ENCODE data around the gene SLC36A2.

Gene SLC36A2

DNA sequence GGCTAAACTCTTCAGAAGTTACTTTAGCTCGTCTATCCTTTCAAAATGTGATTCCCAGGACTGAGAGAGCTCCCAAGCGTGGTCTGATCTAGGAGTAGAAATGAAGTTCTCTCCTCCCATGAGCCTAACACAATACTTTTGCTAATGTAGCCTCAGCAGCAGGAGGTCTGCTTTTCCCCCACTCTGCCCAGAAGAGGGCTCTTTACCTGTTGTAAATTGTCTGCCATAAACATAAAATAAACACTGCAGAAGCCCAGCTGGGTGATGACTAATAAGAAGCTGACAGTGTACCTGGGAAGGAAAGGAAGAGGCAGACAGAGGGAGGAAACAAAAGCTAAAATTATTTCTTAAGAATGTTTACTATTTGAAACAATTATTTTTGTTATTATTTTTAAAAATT, 59.2 kb downstream of the SLC36A2 start:
- H3K4me3 ChIP-seq (ENCODE audit: low read depth, low read length), result no peak overlapping the region
- DNase-seq (ENCODE audit: low read depth), result peak; percentile 46
- TF ChIP-seq, protein P1, sequence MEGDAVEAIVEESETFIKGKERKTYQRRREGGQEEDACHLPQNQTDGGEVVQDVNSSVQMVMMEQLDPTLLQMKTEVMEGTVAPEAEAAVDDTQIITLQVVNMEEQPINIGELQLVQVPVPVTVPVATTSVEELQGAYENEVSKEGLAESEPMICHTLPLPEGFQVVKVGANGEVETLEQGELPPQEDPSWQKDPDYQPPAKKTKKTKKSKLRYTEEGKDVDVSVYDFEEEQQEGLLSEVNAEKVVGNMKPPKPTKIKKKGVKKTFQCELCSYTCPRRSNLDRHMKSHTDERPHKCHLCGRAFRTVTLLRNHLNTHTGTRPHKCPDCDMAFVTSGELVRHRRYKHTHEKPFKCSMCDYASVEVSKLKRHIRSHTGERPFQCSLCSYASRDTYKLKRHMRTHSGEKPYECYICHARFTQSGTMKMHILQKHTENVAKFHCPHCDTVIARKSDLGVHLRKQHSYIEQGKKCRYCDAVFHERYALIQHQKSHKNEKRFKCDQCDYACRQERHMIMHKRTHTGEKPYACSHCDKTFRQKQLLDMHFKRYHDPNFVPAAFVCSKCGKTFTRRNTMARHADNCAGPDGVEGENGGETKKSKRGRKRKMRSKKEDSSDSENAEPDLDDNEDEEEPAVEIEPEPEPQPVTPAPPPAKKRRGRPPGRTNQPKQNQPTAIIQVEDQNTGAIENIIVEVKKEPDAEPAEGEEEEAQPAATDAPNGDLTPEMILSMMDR (IDR thresholded peaks at IDR 0.05; ENCODE audit: control insufficient read depth, extremely low read depth, insufficient read depth), result peak; percentile 70

DNA sequence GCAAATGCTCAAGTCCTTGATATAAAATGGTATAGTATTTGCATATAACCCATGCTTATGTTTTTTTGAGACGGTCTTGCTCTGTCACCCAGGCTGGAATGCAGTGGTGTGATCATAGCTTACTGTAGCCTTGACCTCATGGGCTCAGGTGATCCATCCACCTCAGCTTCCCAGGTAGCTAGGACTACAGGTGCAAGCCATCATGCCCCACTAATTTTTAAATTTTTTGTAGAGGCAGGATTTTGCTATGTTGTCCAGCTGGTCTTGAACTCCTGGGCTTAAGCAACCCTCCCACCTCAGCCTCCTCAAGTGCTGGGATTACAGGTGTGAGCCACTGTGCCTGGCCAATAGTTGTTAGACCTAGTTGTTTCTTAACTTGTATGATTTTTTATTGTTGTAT, 61.1 kb downstream of the SLC36A2 start:
- TF ChIP-seq, protein P1 (IDR thresholded peaks at IDR 0.05; ENCODE audit: control insufficient read depth, extremely low read depth, insufficient read depth), result no peak
- DNase-seq (ENCODE audit: low read depth), result no peak
- no peak overlapping the region for H3K4me3 ChIP-seq (ENCODE audit: low read depth, low read length)

DNA sequence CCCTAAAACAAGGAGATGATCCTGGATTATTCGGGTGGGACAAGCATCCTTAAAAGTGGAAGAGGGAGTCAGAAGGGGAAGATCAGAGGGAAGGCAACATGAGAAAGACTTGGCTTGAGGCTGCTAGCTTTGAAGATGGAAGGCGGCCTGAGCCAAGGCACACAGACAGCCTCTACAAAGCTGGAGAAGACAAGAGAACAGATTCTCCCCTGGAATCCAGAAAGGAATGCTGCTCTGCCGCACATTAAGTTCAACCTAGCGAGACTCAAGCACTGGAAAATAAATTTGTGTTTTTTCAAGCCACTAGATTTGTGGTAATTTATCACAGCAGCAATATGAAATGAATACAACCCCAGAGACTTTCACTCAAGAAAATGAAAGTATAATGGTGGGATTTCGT, 61.7 kb downstream of the SLC36A2 start:
- H3K4me3 ChIP-seq (ENCODE audit: low read depth, low read length), result no peak overlapping the region
- no peak for DNase-seq (ENCODE audit: low read depth)
- TF ChIP-seq, protein P1 (IDR thresholded peaks at IDR 0.05; ENCODE audit: control insufficient read depth, extremely low read depth, insufficient read depth), result no peak

DNA sequence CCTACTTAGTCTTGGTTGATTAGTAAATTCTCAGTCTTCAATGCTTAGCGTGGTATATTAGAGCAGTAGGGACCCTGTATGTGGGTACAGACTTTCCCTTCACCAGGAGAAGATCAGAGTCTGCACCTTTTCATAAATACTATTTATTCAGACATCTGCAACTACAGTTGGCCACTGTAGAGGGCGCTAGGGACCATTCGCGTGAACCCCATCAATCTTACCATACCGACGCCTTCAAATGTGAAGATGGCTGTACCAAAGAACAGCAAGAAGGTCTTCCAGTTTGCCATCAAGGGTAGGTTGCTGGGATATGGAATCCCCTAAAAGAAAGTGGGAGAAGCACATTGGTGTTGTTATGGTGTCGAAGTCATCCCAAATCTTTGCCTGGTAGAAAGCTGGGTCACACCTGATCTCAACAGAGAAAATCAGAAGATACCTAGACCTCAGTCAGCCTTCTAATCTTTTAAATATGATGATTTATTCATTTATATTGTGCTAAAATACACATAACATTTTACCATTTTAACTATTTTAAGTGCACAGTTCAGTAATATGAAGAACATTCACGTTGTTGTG, 62.9 kb downstream of the SLC36A2 start:
- no peak overlapping the region for H3K4me3 ChIP-seq (ENCODE audit: low read depth, low read length)
- DNase-seq (ENCODE audit: low read depth), result no peak
- TF ChIP-seq, protein P1 (IDR thresholded peaks at IDR 0.05; ENCODE audit: control insufficient read depth, extremely low read depth, insufficient read depth), result no peak

DNA sequence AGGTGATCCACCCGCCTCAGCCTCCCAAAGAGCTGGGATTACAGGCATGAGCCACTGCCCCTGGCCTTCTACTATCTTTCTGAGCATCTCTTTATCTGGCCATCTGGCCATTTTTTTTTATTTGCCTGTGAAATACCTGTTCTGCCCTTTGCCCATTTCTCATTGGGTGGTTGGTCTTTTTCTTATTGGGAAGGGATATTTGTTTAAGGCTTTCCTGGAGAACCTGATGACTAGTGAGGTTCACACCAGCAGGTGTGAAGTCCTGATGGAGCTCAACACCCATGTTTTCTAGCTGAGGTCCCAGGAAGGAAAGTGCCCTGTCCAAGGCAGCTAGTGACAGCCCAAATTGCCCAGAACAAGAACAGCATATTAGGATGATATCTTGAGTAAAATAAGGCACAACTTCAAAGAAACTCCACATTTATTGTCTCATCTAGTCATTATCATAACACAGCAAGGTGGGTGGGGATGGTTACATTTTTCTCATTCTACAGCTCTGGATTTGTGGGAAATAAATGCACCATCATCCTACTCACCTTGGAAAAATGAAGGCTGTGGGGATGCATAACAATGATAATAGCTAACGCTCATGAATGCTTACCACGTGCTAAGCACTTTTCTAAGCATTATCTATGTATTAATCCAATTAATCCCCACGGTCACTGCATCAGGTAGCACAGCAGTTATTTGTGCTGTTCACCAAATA, 64.1 kb downstream of the SLC36A2 start:
- no peak overlapping the region for H3K4me3 ChIP-seq (ENCODE audit: low read depth, low read length)
- peak; percentile 27 for DNase-seq (ENCODE audit: low read depth)
- TF ChIP-seq, protein P1 (IDR thresholded peaks at IDR 0.05; ENCODE audit: control insufficient read depth, extremely low read depth, insufficient read depth), result no peak

DNA sequence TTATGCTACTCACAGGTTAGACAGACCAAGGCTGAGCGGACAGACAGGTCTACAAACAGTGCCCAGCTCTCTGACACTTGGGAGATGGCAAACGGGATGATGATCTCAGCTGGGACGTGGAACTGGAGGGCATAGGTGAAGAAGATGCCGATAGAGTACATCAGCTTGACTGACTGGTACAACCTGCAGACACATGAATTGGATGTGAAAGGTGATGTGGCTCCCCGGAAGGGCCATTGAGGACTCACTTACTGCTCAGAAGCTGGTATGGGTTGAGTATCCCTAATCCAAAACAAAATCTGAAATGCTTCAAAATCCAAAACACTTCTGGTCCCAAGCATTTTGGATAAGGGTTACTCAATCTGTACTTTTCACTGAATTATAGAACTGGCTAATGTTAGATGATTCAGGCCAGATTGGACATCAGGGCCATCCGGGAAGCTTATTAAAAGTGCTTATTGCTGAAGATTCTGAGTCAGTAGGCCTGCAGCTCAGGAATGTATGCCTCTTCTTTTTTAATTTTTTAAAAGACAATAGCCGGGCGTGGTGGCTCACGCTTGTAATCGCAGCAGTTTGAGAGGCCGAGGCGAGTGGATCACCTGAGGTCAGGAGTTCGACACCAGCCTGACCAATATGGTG, 66.2 kb downstream of the SLC36A2 start:
- TF ChIP-seq, protein P1 (IDR thresholded peaks at IDR 0.05; ENCODE audit: control insufficient read depth, extremely low read depth, insufficient read depth), result no peak
- DNase-seq (ENCODE audit: low read depth), result no peak
- H3K4me3 ChIP-seq (ENCODE audit: low read depth, low read length), result no peak overlapping the region
